Pancreas (tissue), 10 donors: ENCODE measurements around the gene TNFRSF14. TPM values are rescaled to one million over a fixed set of nuclear protein-coding genes. Genes with fewer than 3 reads are reported as not detected.
A peak's percentile ranks its signal among the peaks of the same experiment; 100 is the strongest.
"Not testable (repeated sequence)": the region's sequence is repeated elsewhere in the genome, so short reads cannot be mapped to it uniquely, and the experiment has no call there.

Experiments used
- ATAC-seq, 4 donors: fragments of 200-7000 bp; cut with Tn5 transposase; one replicate each; pipeline versions ENCODE4 v1.8.0 to v1.9.1; 2020; ENCODE audit warnings: mild to moderate bottlenecking in 4 of 4, moderate library complexity in 4 of 4
- DNase-seq, 6 donors: peaks; one replicate each; pipeline ENCODE4 v3.0.0-alpha.2; 2020
- FAIRE-seq: peaks from 2 replicates; lab custom pipeline; 2012; peaks lifted over from hg19 to GRCh38; lab: Jason Lieb, UNC
- H3K27ac ChIP-seq, 4 donors: fragments of 200-600 bp; sonication (generic); 1 replicate in 3 of 4; 2 replicates in 1 of 4; pipeline versions ENCODE4 v1.5.0 to v1.8.0; 2020
- H3K27me3 ChIP-seq, 4 donors: fragments of 200-600 bp; one replicate each; pipeline ENCODE4 v1.8.0; 2021
- H3K36me3 ChIP-seq, 3 donors: fragments of 200-600 bp; sonication (generic) in 1 of 3; one replicate each; pipeline versions ENCODE4 v1.5.0 to v1.8.0; 2020 to 2021
- H3K4me1 ChIP-seq, 3 donors: fragments of 200-600 bp; one replicate each; pipeline ENCODE4 v1.8.0; 2021
- H3K4me3 ChIP-seq, 4 donors: fragments of 200-600 bp; sonication (generic) in 2 of 4; one replicate each; pipeline versions ENCODE4 v1.5.0 to v1.8.0; 2020 to 2021
- H3K9me3 ChIP-seq, 4 donors: fragments of 200-600 bp; one replicate each; pipeline ENCODE4 v1.8.0; 2021
- WGBS, 2 donors: extraction: QIAGEN DNeasy Blood & Tissue Kit; methylation state at CpG; one replicate each; pipeline ENCODE4 v1.1.7; 2013; 5-methylcytosine and 5-hydroxymethylcytosine counted together
- intact Hi-C, 3 donors: fragments of 100-400 bp; cut with DNase I; formaldehyde crosslinking; loops; one replicate each; pipeline versions ENCODE4 v1.11.1 to v1.14.2; 2022
- polyA plus RNA-seq, 2 donors: library from polyadenylated mRNA; stranded (reverse); fragments of 200-250 nt; gene quantifications; one replicate each; pipeline ENCODE4 v1.2.3, GENCODE V29; 2013
- total RNA-seq, 6 donors: library from RNA; stranded (reverse); fragmentation: NEBNext Ultra II Directional in 4 of 6; extraction: Animal tissue kit (Norgen Biotek cat#: 25700) in 4 of 6; gene quantifications; one replicate each; pipeline versions ENCODE4 v1.2.1 to v1.2.4, GENCODE V29; 2021 to 2023
- TF ChIP-seq, protein P1 (sequence below), 4 donors: fragments of 200-600 bp; sonication (generic) in 3 of 4; IDR thresholded peaks; one replicate each; pipeline versions ENCODE4 v1.5.0 to v1.8.0; 2021; ENCODE audit warnings: antibody characterized with exemption in 4 of 4
- donor health status: healthy with polysubstance abuse.
- donor health status: DM: no; HTN: no; CAD: no; lungs with moderate emphysema.
- donor health status: DM: no; HTN: no; CAD: no.
- donor health status: control.
- donor health status: control.
- donor health status: Bipolar disorder and iron deficiency.
- donor health status: DM: yes; HTN: yes; CAD: no.
- donor health status: DM: no; HTN: no; CAD: no.
- donor health status: DM: no; HTN: no; CAD: no.
- donor health status: DM: yes; HTN: yes; CAD: no.

Gene TNFRSF14
- total and polyA plus RNA-seq, 8 donors, result 10.3 to 124 (median 24.9) TPM

DNA sequence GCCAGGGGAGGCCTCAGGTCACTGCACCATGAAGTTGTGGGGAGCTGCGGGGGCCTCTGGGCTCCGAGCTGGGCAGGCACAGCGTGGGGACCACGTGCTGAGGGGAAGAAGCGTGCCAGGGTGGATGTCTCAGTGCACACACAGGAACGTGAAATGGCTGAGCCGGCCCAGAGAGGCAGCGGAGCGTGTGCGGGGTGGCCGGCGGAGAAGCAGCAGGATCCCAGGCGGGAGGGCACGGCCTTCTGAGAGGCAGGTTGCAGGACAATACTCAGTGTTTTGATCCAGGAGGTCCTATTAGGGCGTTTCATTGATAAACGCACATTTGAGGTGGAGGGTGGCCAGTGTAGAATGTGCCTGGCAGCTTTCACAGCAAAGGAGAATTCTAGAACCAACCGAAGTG is 12.9 kb downstream of the TNFRSF14 start:
- Histone ChIP-seq H3K9me3 (no peaks in the 10 kb centered on the region), H3K4me1 (no peaks in the 10 kb centered on the region), H3K36me3 (no peaks in the 10 kb centered on the region), H3K27me3 (no peaks in the 10 kb centered on the region), H3K4me3 (no peak overlapping the region), H3K27ac (no peak overlapping the region)
- 78 to 87% methylated on average over 15 to 17 of the region's 17 CpGs for WGBS, 2 donors
- DNase-seq, result peak in 1 of 6 donors; percentile 45
- no peak for FAIRE-seq
- ATAC-seq, result no peak
- TF ChIP-seq, protein P1, sequence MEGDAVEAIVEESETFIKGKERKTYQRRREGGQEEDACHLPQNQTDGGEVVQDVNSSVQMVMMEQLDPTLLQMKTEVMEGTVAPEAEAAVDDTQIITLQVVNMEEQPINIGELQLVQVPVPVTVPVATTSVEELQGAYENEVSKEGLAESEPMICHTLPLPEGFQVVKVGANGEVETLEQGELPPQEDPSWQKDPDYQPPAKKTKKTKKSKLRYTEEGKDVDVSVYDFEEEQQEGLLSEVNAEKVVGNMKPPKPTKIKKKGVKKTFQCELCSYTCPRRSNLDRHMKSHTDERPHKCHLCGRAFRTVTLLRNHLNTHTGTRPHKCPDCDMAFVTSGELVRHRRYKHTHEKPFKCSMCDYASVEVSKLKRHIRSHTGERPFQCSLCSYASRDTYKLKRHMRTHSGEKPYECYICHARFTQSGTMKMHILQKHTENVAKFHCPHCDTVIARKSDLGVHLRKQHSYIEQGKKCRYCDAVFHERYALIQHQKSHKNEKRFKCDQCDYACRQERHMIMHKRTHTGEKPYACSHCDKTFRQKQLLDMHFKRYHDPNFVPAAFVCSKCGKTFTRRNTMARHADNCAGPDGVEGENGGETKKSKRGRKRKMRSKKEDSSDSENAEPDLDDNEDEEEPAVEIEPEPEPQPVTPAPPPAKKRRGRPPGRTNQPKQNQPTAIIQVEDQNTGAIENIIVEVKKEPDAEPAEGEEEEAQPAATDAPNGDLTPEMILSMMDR (IDR thresholded peaks at IDR 0.05), result no peak
- intact Hi-C loops, result no loop called here

DNA sequence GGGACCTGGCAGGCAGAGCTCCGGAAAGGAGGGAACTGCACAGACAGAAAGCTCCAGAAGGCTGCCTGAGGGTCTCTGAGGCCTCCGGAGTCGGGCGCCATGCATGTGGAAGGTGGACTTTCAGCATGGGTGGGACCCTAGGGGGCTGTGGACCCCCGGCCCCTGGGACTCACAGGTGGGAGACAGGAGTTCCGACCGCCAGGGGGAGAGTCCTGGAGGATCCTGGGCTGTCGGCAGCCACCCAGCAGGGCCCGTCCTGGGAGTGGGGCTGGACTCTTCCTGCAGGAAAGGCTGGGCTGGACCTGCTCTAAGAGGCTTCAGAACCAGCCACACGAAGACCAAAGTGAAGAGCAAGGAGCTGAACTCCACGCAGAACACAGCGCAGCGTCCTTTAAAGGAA is 13.5 kb downstream of the TNFRSF14 start:
- FAIRE-seq, H3K9me3 ChIP-seq, H3K27me3 ChIP-seq, H3K27ac ChIP-seq, ATAC-seq, H3K4me1 ChIP-seq, intact Hi-C loops, H3K36me3 ChIP-seq, H3K4me3 ChIP-seq: not testable (repeated sequence)
- DNase-seq, result peak in 2 of 6 donors; percentile 14 to 66
- WGBS, 2 donors, result 72 to 80% methylated on average over 13 of the region's 13 CpGs

DNA sequence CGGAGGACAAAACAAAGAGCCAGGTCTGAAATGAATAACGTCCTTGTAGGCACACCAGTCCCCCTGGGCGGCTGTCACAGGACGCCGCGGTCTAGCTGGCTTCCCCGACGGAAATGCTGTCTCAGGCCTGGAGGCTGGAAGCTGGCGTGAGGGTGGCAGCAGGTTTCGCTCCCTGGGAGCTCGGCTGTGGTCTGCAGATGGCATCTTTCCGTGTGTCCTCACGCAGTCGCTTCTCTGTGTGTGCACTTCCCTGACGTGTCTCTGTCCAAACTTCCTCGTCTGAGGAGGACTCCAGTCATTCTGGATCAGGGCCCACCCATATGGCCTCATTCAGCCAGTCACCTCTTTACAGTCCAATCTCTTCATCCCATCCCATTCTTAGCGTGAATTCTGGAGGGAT is 14.2 kb downstream of the TNFRSF14 start:
- intact Hi-C loops, result no loop called here
- H3K27me3 ChIP-seq, result no peaks in the 10 kb centered on the region
- WGBS, 2 donors, result 84 to 86% methylated on average over 17 of the region's 17 CpGs
- ATAC-seq, result no peak
- TF ChIP-seq, protein P1 (IDR thresholded peaks at IDR 0.05), result no peak
- H3K4me1 ChIP-seq, result no peaks in the 10 kb centered on the region
- no peaks in the 10 kb centered on the region for H3K9me3 ChIP-seq
- no peak for FAIRE-seq
- H3K27ac ChIP-seq, result no peak overlapping the region
- no peaks in the 10 kb centered on the region for H3K36me3 ChIP-seq
- no peak overlapping the region for H3K4me3 ChIP-seq
- no peak for DNase-seq

DNA sequence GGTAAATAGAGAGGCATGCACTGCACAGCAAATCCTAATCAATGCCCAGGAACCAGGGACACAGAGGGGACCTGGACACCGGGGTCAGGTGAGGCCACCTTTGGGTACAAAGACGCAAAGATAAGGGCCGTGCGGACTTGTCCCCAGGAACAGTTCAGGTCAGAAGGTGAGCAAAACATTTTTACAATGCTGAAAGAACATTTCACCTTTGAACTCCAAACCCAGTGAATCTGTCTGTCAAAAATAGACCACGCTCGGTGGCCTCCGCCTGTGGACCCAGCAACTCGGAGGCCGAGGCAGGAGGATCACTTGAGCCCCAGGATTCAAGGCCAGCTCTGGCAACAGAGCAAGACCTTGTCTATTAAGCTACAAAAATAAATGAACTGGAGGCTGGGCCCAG is 15.2 kb downstream of the TNFRSF14 start:
- DNase-seq (no peak), ATAC-seq (no peak), FAIRE-seq (no peak)
- H3K4me1 ChIP-seq, result peaks cover 0 to 7% (median 0%) of the 10 kb centered on the region in 3 donors
- no peak overlapping the region for H3K27ac ChIP-seq
- 85 to 86% methylated on average over 9 of the region's 9 CpGs for WGBS, 2 donors
- H3K4me3 ChIP-seq, result no peak overlapping the region
- H3K9me3 ChIP-seq, result no peaks in the 10 kb centered on the region
- H3K27me3 ChIP-seq, result no peaks in the 10 kb centered on the region
- TF ChIP-seq, protein P1 (IDR thresholded peaks at IDR 0.05), result no peak
- no peaks in the 10 kb centered on the region for H3K36me3 ChIP-seq
- intact Hi-C loops, result no loop called here

DNA sequence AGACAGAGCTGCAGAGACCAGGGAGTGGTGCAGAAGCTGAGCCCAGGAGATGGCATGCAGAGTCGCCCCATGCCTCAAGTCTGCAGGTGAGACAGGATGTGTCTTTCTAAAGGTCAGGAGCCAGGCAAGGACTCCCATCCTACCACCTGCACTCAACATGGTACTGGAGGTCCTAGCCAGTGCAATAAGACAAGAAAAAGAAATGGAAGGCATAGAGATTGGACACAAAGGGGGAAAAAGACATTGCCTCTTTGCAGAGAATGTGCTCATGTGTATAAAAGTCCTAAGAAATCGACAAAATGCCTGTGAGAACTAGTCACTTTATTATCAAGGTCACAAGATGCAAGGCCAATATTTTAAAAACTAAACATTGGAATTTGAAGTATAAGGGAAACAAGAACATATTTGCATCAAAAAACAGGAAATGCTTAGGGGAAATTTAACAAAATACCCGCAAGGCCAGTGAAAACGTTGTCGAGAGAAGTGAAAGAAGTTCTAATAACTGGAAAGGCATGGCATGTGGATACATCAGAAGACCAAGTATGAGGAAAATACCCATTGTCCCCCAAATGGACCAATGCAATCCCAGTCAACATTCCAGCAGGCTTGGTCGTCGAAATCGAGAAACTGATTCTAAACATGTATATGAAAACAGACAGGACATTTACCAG is 17.2 kb downstream of the TNFRSF14 start:
- Histone ChIP-seq H3K4me1 (peaks cover 0 to 11% (median 0%) of the 10 kb centered on the region in 3 donors), H3K27ac (no peak overlapping the region), H3K36me3 (no peaks in the 10 kb centered on the region), H3K4me3 (no peak overlapping the region), H3K27me3 (no peaks in the 10 kb centered on the region), H3K9me3 (no peaks in the 10 kb centered on the region)
- FAIRE-seq, result no peak
- intact Hi-C loops, result no loop called here
- ATAC-seq, result no peak
- TF ChIP-seq, protein P1 (IDR thresholded peaks at IDR 0.05), result no peak
- DNase-seq, result no peak
- WGBS, 2 donors, result 86 to 91% methylated on average over 8 of the region's 8 CpGs
